H1 (cell line): ENCODE results near the gene ARL8A. TPM values are rescaled to one million over a fixed set of nuclear protein-coding genes. Genes with fewer than 3 reads are reported as not detected.

Experiments
- EP300 ChIP-seq, 2 experiments: IDR thresholded peaks; 1 replicate in 1 of 2; 2 replicates in 1 of 2; pipeline ENCODE4 v1.6.1; 2011 to 2012; ENCODE audit warnings: low read depth in 2 of 2, low read length in 2 of 2, mild to moderate bottlenecking in 2 of 2, borderline replicate concordance in 1 of 2, inconsistent platforms in 1 of 2, moderate library complexity in 1 of 2
- PHF8 ChIP-seq: fragments of 200-600 bp; sonication (generic); conservative IDR thresholded peaks from 2 replicates; pipeline ENCODE4 v1.7.1; 2012; ENCODE audit warnings: low read depth, mild to moderate bottlenecking, inconsistent platforms, low read length, moderate library complexity
- RFX5 ChIP-seq: IDR thresholded peaks from 2 replicates; pipeline ENCODE4 v1.6.1; 2011; ENCODE audit warnings: low read depth, low read length, improper control_type of control experiment, borderline replicate concordance
- SIN3A ChIP-seq, 2 experiments: IDR thresholded peaks in 1 of 2; conservative IDR thresholded peaks in 1 of 2; 2 replicates each; pipeline ENCODE4 v1.6.1; 2011 to 2012; ENCODE audit warnings: low read length in 2 of 2, improper control_type of control experiment in 1 of 2, low read depth in 1 of 2, mild to moderate bottlenecking in 1 of 2
- polyA plus RNA-seq, 7 experiments: library from polyadenylated mRNA; depleted of rRNA in 3 of 7; stranded (reverse) in 5 of 7; unstranded in 2 of 7; fragments of >200 nt in 5 of 7; fragments of 200-250 nt in 2 of 7; gene quantifications; 1 replicate in 5 of 7; 2 replicates in 1 of 7; 4 replicates in 1 of 7; pipeline versions ENCODE4 v1.2.1 to v1.2.3, GENCODE V29; 2011 to 2013; ENCODE audit warnings: missing spikeins in 2 of 7, mixed read lengths in 2 of 7
- total RNA-seq: library from RNA; stranded (reverse); fragmentation: NEBNext Ultra II Directional; extraction: Animal tissue kit (Norgen Biotek cat#: 25700); gene quantifications from 2 replicates; pipeline ENCODE4 v1.2.1, GENCODE V29; 2021
- TF ChIP-seq, protein P1 (sequence below): IDR thresholded peaks from 2 replicates; pipeline ENCODE4 v1.6.1; 2011; ENCODE audit warnings: low read length, improper control_type of control experiment
- TF ChIP-seq, protein P2 (sequence below): IDR thresholded peaks from 2 replicates; pipeline ENCODE4 v1.6.1; 2012; ENCODE audit warnings: inconsistent platforms

Gene ARL8A
- total and polyA plus RNA-seq, 2 of the 8 experiments (the other 6 are each of a cell fraction or from before 2014, with no cell fraction given): 40.3 to 58.7 TPM

DNA sequence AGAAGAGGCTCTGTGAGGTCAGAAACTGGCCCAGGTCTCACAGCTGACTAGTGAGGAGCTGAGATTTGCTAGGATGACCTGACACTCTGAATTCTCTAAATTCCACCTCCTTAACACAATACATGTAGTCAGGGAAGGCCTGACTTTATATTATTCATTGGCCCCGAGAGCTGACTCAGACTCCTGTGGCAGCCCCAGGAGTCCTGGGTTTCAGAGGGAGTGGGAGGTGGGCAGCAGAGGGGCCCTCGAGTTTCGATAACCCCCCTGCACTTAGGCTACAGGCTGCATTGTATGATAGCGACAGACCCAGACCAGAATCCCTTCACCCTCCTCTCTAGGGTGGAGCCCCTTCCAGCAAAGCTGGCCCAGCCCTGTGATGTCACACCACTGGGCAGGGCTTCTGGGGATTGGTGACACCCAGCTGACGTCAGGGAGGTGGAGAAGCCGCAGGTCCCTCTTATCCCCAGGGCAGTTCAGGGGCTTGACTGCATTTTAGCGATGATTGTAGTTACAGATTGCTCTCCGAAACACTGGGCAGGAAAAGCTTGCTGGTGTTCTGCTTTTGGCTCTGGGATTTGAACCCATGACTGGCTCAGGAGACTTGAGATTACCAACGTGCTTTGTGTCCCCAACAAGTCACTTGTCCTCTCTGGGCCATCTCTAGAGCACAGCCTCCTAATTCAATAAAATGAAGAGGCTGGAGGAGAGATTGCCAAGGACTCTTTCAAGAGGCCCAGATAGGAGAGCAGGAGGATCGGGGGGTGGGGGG is 38.8 kb downstream of the ARL8A start (continued):
- TF ChIP-seq EP300 (IDR thresholded peaks at IDR 0.05; ENCODE audit: borderline replicate concordance in 1 of 2, low read depth in 2 of 2, low read length in 2 of 2) (no peak), PHF8 (no peak), SIN3A (conservative IDR thresholded peaks at IDR 0.05 in 1 of 2, IDR thresholded peaks at IDR 0.05 in 1 of 2; ENCODE audit: low read depth in 1 of 2, low read length in 2 of 2) (no peak), RFX5 (no peak)
- TF ChIP-seq, protein P1, sequence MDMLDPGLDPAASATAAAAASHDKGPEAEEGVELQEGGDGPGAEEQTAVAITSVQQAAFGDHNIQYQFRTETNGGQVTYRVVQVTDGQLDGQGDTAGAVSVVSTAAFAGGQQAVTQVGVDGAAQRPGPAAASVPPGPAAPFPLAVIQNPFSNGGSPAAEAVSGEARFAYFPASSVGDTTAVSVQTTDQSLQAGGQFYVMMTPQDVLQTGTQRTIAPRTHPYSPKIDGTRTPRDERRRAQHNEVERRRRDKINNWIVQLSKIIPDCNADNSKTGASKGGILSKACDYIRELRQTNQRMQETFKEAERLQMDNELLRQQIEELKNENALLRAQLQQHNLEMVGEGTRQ: 0 out of 2 replicates have a peak, but pooled peaks have one; percentile 14
- TF ChIP-seq, protein P2, sequence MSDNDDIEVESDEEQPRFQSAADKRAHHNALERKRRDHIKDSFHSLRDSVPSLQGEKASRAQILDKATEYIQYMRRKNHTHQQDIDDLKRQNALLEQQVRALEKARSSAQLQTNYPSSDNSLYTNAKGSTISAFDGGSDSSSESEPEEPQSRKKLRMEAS: no peak
